Right lobe of liver (tissue), 4 donors: ENCODE data around the gene TPM3.

Experiments
- CTCF ChIP-seq, 4 donors: fragments of 200-600 bp in 3 of 4; fragments of 450-650 bp in 1 of 4; IDR thresholded peaks; one replicate each; pipeline versions ENCODE4 v1.5.1 to v1.8.0; 2016 to 2022; ENCODE audit warnings: antibody characterized with exemption in 4 of 4, mild to moderate bottlenecking in 2 of 4
- POLR2A ChIP-seq: fragments of 450-650 bp; IDR thresholded peaks from one replicate; pipeline ENCODE4 v1.6.1; 2017; ENCODE audit warnings: antibody characterized with exemption, mild to moderate bottlenecking
- donor health status: DM: no; HTN: no; CAD: no.
- donor health status: DM: no; HTN: no; CAD: no.
- donor health status: DM: no; HTN: yes; CAD: no.

- TF ChIP-seq CTCF (IDR thresholded peaks at IDR 0.05): no peak
- no peak for TF ChIP-seq POLR2A
Measured at GRCh38 chr1:154157520-154158306, 34.2 kb downstream of the TPM3 start.
